GM23338 (cell line): Measurements from ENCODE around the gene RAB39A.

ENCODE experiments used
- CREB1 ChIP-seq: fragments of 250-450 bp; sonication (Bioruptor Pico); IDR thresholded peaks from 2 replicates; pipeline ENCODE4 v1.5.0; 2020; ENCODE audit warnings: low read depth, mild to moderate bottlenecking, moderate library complexity
- ETS1 ChIP-seq: IDR thresholded peaks from 2 replicates; pipeline ENCODE4 v1.6.1; 2016; ENCODE audit warnings: antibody characterized with exemption
- EZH2 ChIP-seq: fragments of 200-600 bp; sonication (generic); IDR thresholded peaks from one replicate; pipeline ENCODE4 v1.8.0; 2017; ENCODE audit warnings: antibody characterized with exemption, mild to moderate bottlenecking, low read depth; ENCODE audit not compliant: unreplicated experiment
- EZH2phosphoT487 ChIP-seq: fragments of 200-600 bp; sonication (generic); IDR thresholded peaks from one replicate; pipeline ENCODE4 v1.8.1; 2018; ENCODE audit warnings: antibody characterized with exemption; ENCODE audit not compliant: unreplicated experiment
- POLR2AphosphoS5 ChIP-seq: IDR thresholded peaks from 2 replicates; pipeline ENCODE4 v1.6.1; 2016; ENCODE audit warnings: antibody characterized with exemption, low read depth
- TF ChIP-seq, protein P1 (sequence below), 2 experiments: fragments of 200-600 bp in 1 of 2; sonication (generic) in 1 of 2; conservative IDR thresholded peaks; 2 replicates each; pipeline versions ENCODE4 v1.5.1 to v1.6.1; 2016 to 2017; ENCODE audit warnings: antibody characterized with exemption in 2 of 2, low read depth in 2 of 2, mild to moderate bottlenecking in 2 of 2, moderate library complexity in 1 of 2
- TF ChIP-seq, protein P2 (sequence below): IDR thresholded peaks from one replicate; pipeline ENCODE4 v1.6.1; 2018; ENCODE audit warnings: antibody characterized with exemption; ENCODE audit not compliant: unreplicated experiment

- TF ChIP-seq, protein P1, sequence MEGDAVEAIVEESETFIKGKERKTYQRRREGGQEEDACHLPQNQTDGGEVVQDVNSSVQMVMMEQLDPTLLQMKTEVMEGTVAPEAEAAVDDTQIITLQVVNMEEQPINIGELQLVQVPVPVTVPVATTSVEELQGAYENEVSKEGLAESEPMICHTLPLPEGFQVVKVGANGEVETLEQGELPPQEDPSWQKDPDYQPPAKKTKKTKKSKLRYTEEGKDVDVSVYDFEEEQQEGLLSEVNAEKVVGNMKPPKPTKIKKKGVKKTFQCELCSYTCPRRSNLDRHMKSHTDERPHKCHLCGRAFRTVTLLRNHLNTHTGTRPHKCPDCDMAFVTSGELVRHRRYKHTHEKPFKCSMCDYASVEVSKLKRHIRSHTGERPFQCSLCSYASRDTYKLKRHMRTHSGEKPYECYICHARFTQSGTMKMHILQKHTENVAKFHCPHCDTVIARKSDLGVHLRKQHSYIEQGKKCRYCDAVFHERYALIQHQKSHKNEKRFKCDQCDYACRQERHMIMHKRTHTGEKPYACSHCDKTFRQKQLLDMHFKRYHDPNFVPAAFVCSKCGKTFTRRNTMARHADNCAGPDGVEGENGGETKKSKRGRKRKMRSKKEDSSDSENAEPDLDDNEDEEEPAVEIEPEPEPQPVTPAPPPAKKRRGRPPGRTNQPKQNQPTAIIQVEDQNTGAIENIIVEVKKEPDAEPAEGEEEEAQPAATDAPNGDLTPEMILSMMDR (conservative IDR thresholded peaks at IDR 0.05; ENCODE audit: low read depth in 2 of 2) = no peak
- TF ChIP-seq POLR2AphosphoS5 = no peak
- TF ChIP-seq, protein P2, sequence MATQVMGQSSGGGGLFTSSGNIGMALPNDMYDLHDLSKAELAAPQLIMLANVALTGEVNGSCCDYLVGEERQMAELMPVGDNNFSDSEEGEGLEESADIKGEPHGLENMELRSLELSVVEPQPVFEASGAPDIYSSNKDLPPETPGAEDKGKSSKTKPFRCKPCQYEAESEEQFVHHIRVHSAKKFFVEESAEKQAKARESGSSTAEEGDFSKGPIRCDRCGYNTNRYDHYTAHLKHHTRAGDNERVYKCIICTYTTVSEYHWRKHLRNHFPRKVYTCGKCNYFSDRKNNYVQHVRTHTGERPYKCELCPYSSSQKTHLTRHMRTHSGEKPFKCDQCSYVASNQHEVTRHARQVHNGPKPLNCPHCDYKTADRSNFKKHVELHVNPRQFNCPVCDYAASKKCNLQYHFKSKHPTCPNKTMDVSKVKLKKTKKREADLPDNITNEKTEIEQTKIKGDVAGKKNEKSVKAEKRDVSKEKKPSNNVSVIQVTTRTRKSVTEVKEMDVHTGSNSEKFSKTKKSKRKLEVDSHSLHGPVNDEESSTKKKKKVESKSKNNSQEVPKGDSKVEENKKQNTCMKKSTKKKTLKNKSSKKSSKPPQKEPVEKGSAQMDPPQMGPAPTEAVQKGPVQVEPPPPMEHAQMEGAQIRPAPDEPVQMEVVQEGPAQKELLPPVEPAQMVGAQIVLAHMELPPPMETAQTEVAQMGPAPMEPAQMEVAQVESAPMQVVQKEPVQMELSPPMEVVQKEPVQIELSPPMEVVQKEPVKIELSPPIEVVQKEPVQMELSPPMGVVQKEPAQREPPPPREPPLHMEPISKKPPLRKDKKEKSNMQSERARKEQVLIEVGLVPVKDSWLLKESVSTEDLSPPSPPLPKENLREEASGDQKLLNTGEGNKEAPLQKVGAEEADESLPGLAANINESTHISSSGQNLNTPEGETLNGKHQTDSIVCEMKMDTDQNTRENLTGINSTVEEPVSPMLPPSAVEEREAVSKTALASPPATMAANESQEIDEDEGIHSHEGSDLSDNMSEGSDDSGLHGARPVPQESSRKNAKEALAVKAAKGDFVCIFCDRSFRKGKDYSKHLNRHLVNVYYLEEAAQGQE = no peak
- TF ChIP-seq CREB1 (CRISPR knock-in tag) = no peak
- TF ChIP-seq EZH2 = no peak
- TF ChIP-seq EZH2phosphoT487 = no peak
- TF ChIP-seq ETS1 = no peak
Measured at GRCh38 chr11:107998761-107999160, 70.5 kb downstream of the RAB39A start.
